ENCODE data around the gene LSM11.

The LSM11 gene

GRCh38 chr5:157735991-157736390 lies 7.5 kb upstream of the LSM11 start:
- no peak for DNase-seq

GRCh38 chr5:157739388-157740228 lies 3.9 kb upstream of the LSM11 start:
- DNase-seq, result no peak

GRCh38 chr5:157740229-157740610 lies 3.3 kb upstream of the LSM11 start:
- DNase-seq, result no peak

- DNase-seq, result no peak
These were observed 2.4 kb upstream of the LSM11 start for GRCh38 chr5:157741131-157741530.

GRCh38 chr5:157744051-157745011 lies 819 bp downstream of the LSM11 start:
- DNase-seq, result no peak

GRCh38 chr5:157745041-157745456 lies 1.5 kb downstream of the LSM11 start:
- no peak for DNase-seq

GRCh38 chr5:157747173-157747740 lies 3.7 kb downstream of the LSM11 start:
- no peak for DNase-seq

- DNase-seq, result no peak
These were observed 4.5 kb downstream of the LSM11 start for GRCh38 chr5:157747766-157748700.

GRCh38 chr5:157748760-157749461 lies 5.4 kb downstream of the LSM11 start:
- no peak for DNase-seq

GRCh38 chr5:157749462-157749799 lies 5.9 kb downstream of the LSM11 start:
- no peak for DNase-seq

GRCh38 chr5:157750320-157750719 lies 6.8 kb downstream of the LSM11 start:
- no peak for DNase-seq

GRCh38 chr5:157756122-157756521 lies 12.6 kb downstream of the LSM11 start:
- DNase-seq, result no peak

- no peak for DNase-seq
These were observed 15.2 kb downstream of the LSM11 start for GRCh38 chr5:157758706-157759105.

GRCh38 chr5:157761690-157762621 lies 18.4 kb downstream of the LSM11 start:
- no peak for DNase-seq

- no peak for DNase-seq
These were observed 21.0 kb downstream of the LSM11 start for GRCh38 chr5:157764531-157764930.

GRCh38 chr5:157766442-157766841 lies 22.9 kb downstream of the LSM11 start:
- no peak for DNase-seq

GRCh38 chr5:157766902-157767301 lies 23.4 kb downstream of the LSM11 start:
- DNase-seq, result no peak

- no peak for DNase-seq
These were observed 24.2 kb downstream of the LSM11 start for GRCh38 chr5:157767689-157768088.

GRCh38 chr5:157770665-157771064 lies 27.2 kb downstream of the LSM11 start:
- DNase-seq, result no peak

GRCh38 chr5:157772127-157772526 lies 28.6 kb downstream of the LSM11 start:
- DNase-seq, result no peak
